ENCODE results near the gene KRT3.
"Not testable (repeated sequence)": the region's sequence is repeated elsewhere in the genome, so short reads cannot be mapped to it uniquely, and the experiment has no call there.

KRT3 gene

GRCh38 chr12:52769354-52769753, 26.6 kb downstream of the KRT3 start:
- Histone ChIP-seq H3K4me1 (ENCODE audit: insufficient read depth, low read length) (no peaks in the 10 kb centered on the region), H3K36me3 (ENCODE audit: insufficient read depth, low read depth, low read length) (no peaks in the 10 kb centered on the region), H3K4me3 (ENCODE audit: low read length) (no peak overlapping the region), H3K27me3 (ENCODE audit: insufficient read depth, low read length) (peaks cover 5% of the 10 kb centered on the region), H3K27ac (ENCODE audit: low read length) (no peak overlapping the region), H3K9ac (ENCODE audit: low read depth, low read length) (no peak overlapping the region), H3K9me3 (ENCODE audit: insufficient read depth, low read depth, low read length) (no peaks in the 10 kb centered on the region)

GRCh38 chr12:52768479-52769200, 27.3 kb downstream of the KRT3 start:
- Histone ChIP-seq H3K4me3 (ENCODE audit: low read length) (no peak overlapping the region), H3K9ac (ENCODE audit: low read depth, low read length) (no peak overlapping the region), H3K9me3 (ENCODE audit: insufficient read depth, low read depth, low read length) (no peaks in the 10 kb centered on the region), H3K4me1 (ENCODE audit: insufficient read depth, low read length) (no peaks in the 10 kb centered on the region), H3K27ac (ENCODE audit: low read length) (no peak overlapping the region), H3K36me3 (ENCODE audit: insufficient read depth, low read depth, low read length) (no peaks in the 10 kb centered on the region), H3K27me3 (ENCODE audit: insufficient read depth, low read length) (peaks cover 5% of the 10 kb centered on the region)

- Histone ChIP-seq H3K9ac (ENCODE audit: low read depth, low read length) (no peak overlapping the region), H3K27ac (ENCODE audit: low read length) (no peak overlapping the region), H3K9me3 (ENCODE audit: insufficient read depth, low read depth, low read length) (peaks cover 7% of the 10 kb centered on the region; the same call in 1 of the 2 replicates), H3K4me3 (ENCODE audit: low read length) (no peak overlapping the region), H3K36me3 (ENCODE audit: insufficient read depth, low read depth, low read length) (no peaks in the 10 kb centered on the region), H3K4me1 (ENCODE audit: insufficient read depth, low read length) (no peaks in the 10 kb centered on the region), H3K27me3 (ENCODE audit: insufficient read depth, low read length) (peaks cover 5% of the 10 kb centered on the region; the same call in 1 of the 2 replicates)
These were observed 28.5 kb downstream of the KRT3 start for GRCh38 chr12:52767427-52767826.

- Histone ChIP-seq H3K27me3 (ENCODE audit: insufficient read depth, low read length) (peaks cover 5% of the 10 kb centered on the region; the same call in 1 of the 2 replicates), H3K4me3 (ENCODE audit: low read length) (no peak overlapping the region), H3K27ac (ENCODE audit: low read length) (no peak overlapping the region), H3K4me1 (ENCODE audit: insufficient read depth, low read length) (no peaks in the 10 kb centered on the region), H3K9me3 (ENCODE audit: insufficient read depth, low read depth, low read length) (peaks cover 11% of the 10 kb centered on the region), H3K36me3 (ENCODE audit: insufficient read depth, low read depth, low read length) (no peaks in the 10 kb centered on the region), H3K9ac (ENCODE audit: low read depth, low read length) (no peak overlapping the region)
These were observed 28.9 kb downstream of the KRT3 start for GRCh38 chr12:52767020-52767379.

GRCh38 chr12:52766351-52767019, 29.4 kb downstream of the KRT3 start:
- no peak overlapping the region for H3K9ac ChIP-seq (ENCODE audit: low read depth, low read length)
- H3K27me3 ChIP-seq (ENCODE audit: insufficient read depth, low read length) = peaks cover 5% of the 10 kb centered on the region; the same call in 1 of the 2 replicates
- peaks cover 16% of the 10 kb centered on the region for H3K9me3 ChIP-seq (ENCODE audit: insufficient read depth, low read depth, low read length)
- H3K4me1 ChIP-seq (ENCODE audit: insufficient read depth, low read length) = no peaks in the 10 kb centered on the region
- H3K36me3 ChIP-seq (ENCODE audit: insufficient read depth, low read depth, low read length) = no peaks in the 10 kb centered on the region
- H3K27ac ChIP-seq (ENCODE audit: low read length) = no peak overlapping the region
- H3K4me3 ChIP-seq (ENCODE audit: low read length) = no peak overlapping the region

GRCh38 chr12:52765702-52766101, 30.2 kb downstream of the KRT3 start:
- peaks cover 16% of the 10 kb centered on the region for H3K9me3 ChIP-seq (ENCODE audit: insufficient read depth, low read depth, low read length)
- H3K27me3 ChIP-seq (ENCODE audit: insufficient read depth, low read length) = peaks cover 5% of the 10 kb centered on the region; the same call in 1 of the 2 replicates
- H3K27ac ChIP-seq (ENCODE audit: low read length) = no peak overlapping the region
- H3K36me3 ChIP-seq (ENCODE audit: insufficient read depth, low read depth, low read length) = no peaks in the 10 kb centered on the region
- no peak overlapping the region for H3K9ac ChIP-seq (ENCODE audit: low read depth, low read length)
- no peaks in the 10 kb centered on the region for H3K4me1 ChIP-seq (ENCODE audit: insufficient read depth, low read length)
- no peak overlapping the region for H3K4me3 ChIP-seq (ENCODE audit: low read length)

GRCh38 chr12:52763991-52764390, 31.9 kb downstream of the KRT3 start:
- no peak overlapping the region for H3K4me3 ChIP-seq (ENCODE audit: low read length)
- H3K27me3 ChIP-seq (ENCODE audit: insufficient read depth, low read length) = peaks cover 5% of the 10 kb centered on the region; the same call in 1 of the 2 replicates
- no peaks in the 10 kb centered on the region for H3K4me1 ChIP-seq (ENCODE audit: insufficient read depth, low read length)
- H3K36me3 ChIP-seq (ENCODE audit: insufficient read depth, low read depth, low read length) = no peaks in the 10 kb centered on the region
- H3K27ac ChIP-seq (ENCODE audit: low read length) = no peak overlapping the region
- H3K9me3 ChIP-seq (ENCODE audit: insufficient read depth, low read depth, low read length) = peaks cover 16% of the 10 kb centered on the region
- no peak overlapping the region for H3K9ac ChIP-seq (ENCODE audit: low read depth, low read length)

- no peak overlapping the region for H3K9ac ChIP-seq (ENCODE audit: low read depth, low read length)
- no peak overlapping the region for H3K27ac ChIP-seq (ENCODE audit: low read length)
- H3K4me1 ChIP-seq (ENCODE audit: insufficient read depth, low read length) = no peaks in the 10 kb centered on the region
- no peak overlapping the region for H3K4me3 ChIP-seq (ENCODE audit: low read length)
- no peaks in the 10 kb centered on the region for H3K36me3 ChIP-seq (ENCODE audit: insufficient read depth, low read depth, low read length)
- H3K9me3 ChIP-seq (ENCODE audit: insufficient read depth, low read depth, low read length) = peaks cover 16% of the 10 kb centered on the region
- H3K27me3 ChIP-seq (ENCODE audit: insufficient read depth, low read length) = peaks cover 5% of the 10 kb centered on the region
These were observed 32.8 kb downstream of the KRT3 start for GRCh38 chr12:52763036-52763659.

- no peak overlapping the region for H3K9ac ChIP-seq (ENCODE audit: low read depth, low read length)
- H3K27me3 ChIP-seq (ENCODE audit: insufficient read depth, low read length) = peaks cover 5% of the 10 kb centered on the region
- no peak overlapping the region for H3K4me3 ChIP-seq (ENCODE audit: low read length)
- H3K9me3 ChIP-seq (ENCODE audit: insufficient read depth, low read depth, low read length) = peaks cover 16% of the 10 kb centered on the region
- H3K27ac ChIP-seq (ENCODE audit: low read length) = no peak overlapping the region
- H3K4me1 ChIP-seq (ENCODE audit: insufficient read depth, low read length) = no peaks in the 10 kb centered on the region
- no peaks in the 10 kb centered on the region for H3K36me3 ChIP-seq (ENCODE audit: insufficient read depth, low read depth, low read length)
These were observed 34.1 kb downstream of the KRT3 start for GRCh38 chr12:52761802-52762201.

- H3K36me3 ChIP-seq (ENCODE audit: insufficient read depth, low read depth, low read length); H3K4me3 ChIP-seq (ENCODE audit: low read length); H3K27ac ChIP-seq (ENCODE audit: low read length); H3K9ac ChIP-seq (ENCODE audit: low read depth, low read length); H3K4me1 ChIP-seq (ENCODE audit: insufficient read depth, low read length); H3K27me3 ChIP-seq (ENCODE audit: insufficient read depth, low read length): not testable (repeated sequence)
- H3K9me3 ChIP-seq (ENCODE audit: insufficient read depth, low read depth, low read length) = peaks cover 16% of the 10 kb centered on the region
These were observed 34.7 kb downstream of the KRT3 start for GRCh38 chr12:52761218-52761617.

GRCh38 chr12:52760623-52761022, 35.3 kb downstream of the KRT3 start:
- Histone ChIP-seq H3K36me3 (ENCODE audit: insufficient read depth, low read depth, low read length) (no peaks in the 10 kb centered on the region), H3K9me3 (ENCODE audit: insufficient read depth, low read depth, low read length) (peaks cover 16% of the 10 kb centered on the region), H3K4me3 (ENCODE audit: low read length) (no peak overlapping the region), H3K9ac (ENCODE audit: low read depth, low read length) (no peak overlapping the region), H3K4me1 (ENCODE audit: insufficient read depth, low read length) (no peaks in the 10 kb centered on the region), H3K27me3 (ENCODE audit: insufficient read depth, low read length) (peaks cover under 1% of the 10 kb centered on the region), H3K27ac (ENCODE audit: low read length) (no peak overlapping the region)

- Histone ChIP-seq H3K36me3 (ENCODE audit: insufficient read depth, low read depth, low read length) (no peaks in the 10 kb centered on the region), H3K9ac (ENCODE audit: low read depth, low read length) (no peak overlapping the region), H3K4me1 (ENCODE audit: insufficient read depth, low read length) (no peaks in the 10 kb centered on the region), H3K27me3 (ENCODE audit: insufficient read depth, low read length) (no peaks in the 10 kb centered on the region; the same call in 1 of the 2 replicates), H3K9me3 (ENCODE audit: insufficient read depth, low read depth, low read length) (peaks cover 16% of the 10 kb centered on the region), H3K27ac (ENCODE audit: low read length) (no peak overlapping the region), H3K4me3 (ENCODE audit: low read length) (no peak overlapping the region)
These were observed 36.2 kb downstream of the KRT3 start for GRCh38 chr12:52759695-52760094.
